HFFc6 (cell line): ENCODE measurements around the gene POU4F1. TPM values are rescaled to one million over a fixed set of nuclear protein-coding genes. Genes with fewer than 3 reads are reported as not detected.

Experiments used
- DNase-seq: peaks from one replicate; pipeline ENCODE4 v3.0.0-alpha.2; 2018
- H3K27ac Mint-ChIP-seq: 2 replicates; pipeline ENCODE4 v1.8.0; 2020; ENCODE audit warnings: mild to moderate bottlenecking, mixed read lengths
- H3K27me3 Mint-ChIP-seq: 2 replicates; pipeline ENCODE4 v1.8.0; 2021; ENCODE audit warnings: mild to moderate bottlenecking, moderate library complexity, mixed read lengths; ENCODE audit not compliant: insufficient read depth
- H3K36me3 Mint-ChIP-seq: 2 replicates; pipeline ENCODE4 v1.8.0; 2021; ENCODE audit warnings: low read depth, mixed read lengths
- H3K4me1 Mint-ChIP-seq: 2 replicates; pipeline ENCODE4 v1.8.0; 2020; ENCODE audit warnings: low read depth, mixed read lengths
- H3K4me3 Mint-ChIP-seq: 2 replicates; pipeline ENCODE4 v1.8.0; 2020; ENCODE audit warnings: mild to moderate bottlenecking, moderate library complexity, mixed read lengths
- H3K9me3 Mint-ChIP-seq: 2 replicates; pipeline ENCODE4 v1.8.0; 2020; ENCODE audit warnings: mild to moderate bottlenecking, mixed read lengths
- CTCF ChIP-seq: fragments of 200-600 bp; sonication (generic); IDR thresholded peaks from 2 replicates; pipeline ENCODE4 v1.5.0; 2021; ENCODE audit warnings: antibody characterized with exemption, mild to moderate bottlenecking
- total RNA-seq, 6 experiments: library from RNA; stranded (reverse); fragmentation: NEBNext Ultra II Directional; extraction: Animal tissue kit (Norgen Biotek cat#: 25700); gene quantifications; 2 replicates in 1 of 6; 3 replicates in 5 of 6; pipeline ENCODE4 v1.2.3, GENCODE V29; 2021

Gene POU4F1
- total RNA-seq, 6 experiments from 2014 or later: not detected

- H3K27me3 Mint-ChIP-seq: no peaks in the 10 kb centered on the region
- no peaks in the 10 kb centered on the region for H3K4me1 Mint-ChIP-seq
- no peak for TF ChIP-seq CTCF
- DNase-seq: no peak
- no peak overlapping the region for H3K27ac Mint-ChIP-seq
- H3K36me3 Mint-ChIP-seq: no peaks in the 10 kb centered on the region
- H3K9me3 Mint-ChIP-seq: no peaks in the 10 kb centered on the region
- no peak overlapping the region for H3K4me3 Mint-ChIP-seq
Measured at GRCh38 chr13:78562237-78562889, 41.0 kb downstream of the POU4F1 start.

Other genes starting within 250 kb of the POU4F1 start
- gene OBI1, start 55.6 kb upstream of the POU4F1 start, total RNA-seq: 10 to 100 TPM in 4 of 6 experiments, 1 to 10 TPM in 2; 7.4 to 10.6 (median 10.3) TPM